WTC11 (cell line): ENCODE data around the gene SMAD3. TPM values are rescaled to one million over a fixed set of nuclear protein-coding genes. Genes with fewer than 3 reads are reported as not detected.

Experiments
- ATAC-seq: fragments of 200-7000 bp; cut with Tn5 transposase; 2 replicates; pipeline ENCODE4 v1.10.0; 2021; ENCODE audit warnings: mild to moderate bottlenecking, moderate library complexity
- CTCF ChIA-PET: fragments of 300-600 bp; sonication (Branson Sonifier 250); formaldehyde crosslinking; loops from one replicate; lab custom pipeline; 2021; ENCODE audit warnings: antibody characterized with exemption; lab: Charles Lee
- POLR2A ChIA-PET: fragments of 350-600 bp; sonication (Branson Sonifier 250); formaldehyde crosslinking; loops from one replicate; lab custom pipeline; 2021; ENCODE audit warnings: antibody characterized with exemption; lab: Charles Lee
- DNase-seq: peaks from one replicate; pipeline ENCODE4 v3.0.0; 2021; ENCODE audit warnings: low spot score
- H3K27ac Mint-ChIP-seq: 2 replicates; pipeline ENCODE4 v1.8.0; 2021; ENCODE audit warnings: mixed read lengths
- H3K27me3 Mint-ChIP-seq: 2 replicates; pipeline ENCODE4 v1.8.0; 2021; ENCODE audit warnings: low read depth, mild to moderate bottlenecking, moderate library complexity, mixed read lengths
- H3K36me3 Mint-ChIP-seq: 2 replicates; pipeline ENCODE4 v1.8.0; 2021; ENCODE audit warnings: mixed read lengths
- H3K4me1 Mint-ChIP-seq: 2 replicates; pipeline ENCODE4 v1.8.0; 2022; ENCODE audit warnings: mixed read lengths
- H3K4me3 Mint-ChIP-seq: 2 replicates; pipeline ENCODE4 v1.8.0; 2021; ENCODE audit warnings: mild to moderate bottlenecking, moderate library complexity, mixed read lengths
- H3K9me3 Mint-ChIP-seq: 2 replicates; pipeline ENCODE4 v1.8.0; 2021; ENCODE audit warnings: mixed read lengths
- E2F5 ChIP-seq: sonication (generic); formaldehyde crosslinking; IDR thresholded peaks from 2 replicates; pipeline ENCODE4 v1.8.1; 2022; ENCODE audit warnings: mild to moderate bottlenecking, moderate library complexity, missing genetic modification reagents
- FOXP4 ChIP-seq: sonication (generic); formaldehyde crosslinking; IDR thresholded peaks from 2 replicates; pipeline ENCODE4 v1.8.0; 2022; ENCODE audit warnings: mild to moderate bottlenecking, missing genetic modification reagents
- JUN ChIP-seq: sonication (generic); formaldehyde crosslinking; IDR thresholded peaks from 2 replicates; pipeline ENCODE4 v1.8.0; 2023; ENCODE audit warnings: mild to moderate bottlenecking, missing genetic modification reagents
- KAT7 ChIP-seq: sonication (generic); formaldehyde crosslinking; IDR thresholded peaks from 2 replicates; pipeline ENCODE4 v1.8.1; 2023; ENCODE audit warnings: missing genetic modification reagents, mild to moderate bottlenecking, borderline replicate concordance
- MYBL2 ChIP-seq: sonication (generic); formaldehyde crosslinking; IDR thresholded peaks from 2 replicates; pipeline ENCODE4 v1.8.1; 2023; ENCODE audit warnings: mild to moderate bottlenecking, moderate library complexity, missing genetic modification reagents
- NFATC4 ChIP-seq: fragments of 250-450 bp; sonication (Bioruptor Pico); IDR thresholded peaks from 2 replicates; pipeline ENCODE4 v1.9.0; 2021; ENCODE audit warnings: mild to moderate bottlenecking
- NR2C2 ChIP-seq: sonication (generic); formaldehyde crosslinking; IDR thresholded peaks from 2 replicates; pipeline ENCODE4 v1.8.0; 2022; ENCODE audit warnings: mild to moderate bottlenecking, missing genetic modification reagents
- NR3C1 ChIP-seq: sonication (generic); formaldehyde crosslinking; conservative IDR thresholded peaks from 2 replicates; pipeline ENCODE4 v1.8.1; 2023; ENCODE audit warnings: low read depth, mild to moderate bottlenecking, missing genetic modification reagents
- OVOL2 ChIP-seq: fragments of 250-450 bp; sonication (Bioruptor Pico); IDR thresholded peaks from 2 replicates; pipeline ENCODE4 v1.9.0; 2021; ENCODE audit warnings: mild to moderate bottlenecking, borderline replicate concordance
- PREB ChIP-seq: sonication (generic); formaldehyde crosslinking; IDR thresholded peaks from 2 replicates; pipeline ENCODE4 v1.8.1; 2022; ENCODE audit warnings: mild to moderate bottlenecking, missing genetic modification reagents, moderate library complexity, borderline replicate concordance
- SOX15 ChIP-seq: fragments of 250-450 bp; sonication (Bioruptor Pico); IDR thresholded peaks from 2 replicates; pipeline ENCODE4 v1.9.0; 2021; ENCODE audit warnings: mild to moderate bottlenecking
- ZNF219 ChIP-seq: sonication (generic); formaldehyde crosslinking; IDR thresholded peaks from 2 replicates; pipeline ENCODE4 v1.8.0; 2023; ENCODE audit warnings: missing genetic modification reagents, mild to moderate bottlenecking, borderline replicate concordance
- ZNF263 ChIP-seq: sonication (generic); formaldehyde crosslinking; IDR thresholded peaks from 2 replicates; pipeline ENCODE4 v1.8.1; 2022; ENCODE audit warnings: low read depth, mild to moderate bottlenecking, moderate library complexity, missing genetic modification reagents
- ZNF423 ChIP-seq: fragments of 250-450 bp; sonication (Bioruptor Pico); IDR thresholded peaks from 2 replicates; pipeline ENCODE4 v2.1.2; 2022; ENCODE audit warnings: mild to moderate bottlenecking, moderate library complexity
- ZNF425 ChIP-seq: fragments of 250-450 bp; sonication (Bioruptor Pico); conservative IDR thresholded peaks from 2 replicates; pipeline ENCODE4 v1.9.0; 2021; ENCODE audit warnings: mild to moderate bottlenecking
- ZNF671 ChIP-seq: fragments of 250-450 bp; sonication (Bioruptor Pico); IDR thresholded peaks from 2 replicates; pipeline ENCODE4 v1.8.0; 2021; ENCODE audit warnings: mild to moderate bottlenecking
- total RNA-seq: library from RNA; stranded (reverse); gene quantifications from 3 replicates; pipeline ENCODE4 v1.2.3, GENCODE V29; 2021
- TF ChIP-seq, protein P1 (sequence below): fragments of 250-450 bp; sonication (Bioruptor Pico); IDR thresholded peaks from 2 replicates; pipeline ENCODE4 v2.1.2; 2022; ENCODE audit warnings: mild to moderate bottlenecking, moderate library complexity
- TF ChIP-seq, protein P2 (sequence below): sonication (generic); formaldehyde crosslinking; IDR thresholded peaks from 2 replicates; pipeline ENCODE4 v1.8.1; 2023; ENCODE audit warnings: mild to moderate bottlenecking, missing genetic modification reagents
- TF ChIP-seq, protein P3 (sequence below): fragments of 250-450 bp; sonication (Bioruptor Pico); IDR thresholded peaks from 2 replicates; pipeline ENCODE4 v1.9.0; 2021; ENCODE audit warnings: mild to moderate bottlenecking

The SMAD3 gene
- total RNA-seq, 1 experiment from 2014 or later: 34.6 TPM

DNA sequence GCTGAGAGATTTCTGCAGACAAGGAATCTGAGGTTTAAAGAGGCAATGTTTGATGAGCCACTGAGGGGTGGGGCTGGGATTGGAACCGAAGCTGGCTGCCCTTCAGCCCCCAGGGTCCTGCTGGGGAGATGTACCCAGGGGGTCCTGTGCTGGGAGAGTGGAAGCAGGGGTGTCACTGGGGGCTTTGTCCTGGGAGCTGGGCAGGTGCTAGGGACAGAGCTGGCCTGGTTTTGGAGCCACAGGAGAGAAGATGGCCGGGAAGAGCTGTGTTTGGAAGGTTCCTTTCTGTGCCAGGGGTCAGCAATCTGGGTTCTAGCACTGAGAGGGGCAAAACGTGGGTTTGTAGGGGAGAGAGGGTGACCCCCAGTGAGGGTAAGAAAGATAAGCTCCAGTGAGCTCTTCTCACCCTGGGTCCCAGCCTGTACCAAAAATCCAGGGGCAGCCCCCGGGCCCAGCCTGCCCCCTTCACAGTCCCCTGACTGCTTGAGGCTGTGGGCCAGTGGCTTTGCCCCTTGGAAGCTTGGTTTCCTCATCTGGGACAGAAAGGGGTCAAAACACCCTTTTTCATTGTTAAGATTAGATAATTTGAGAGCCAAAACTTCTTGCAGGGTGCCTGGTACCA, 69.6 kb downstream of the SMAD3 start (continued):
- no peak for TF ChIP-seq ZNF425

DNA sequence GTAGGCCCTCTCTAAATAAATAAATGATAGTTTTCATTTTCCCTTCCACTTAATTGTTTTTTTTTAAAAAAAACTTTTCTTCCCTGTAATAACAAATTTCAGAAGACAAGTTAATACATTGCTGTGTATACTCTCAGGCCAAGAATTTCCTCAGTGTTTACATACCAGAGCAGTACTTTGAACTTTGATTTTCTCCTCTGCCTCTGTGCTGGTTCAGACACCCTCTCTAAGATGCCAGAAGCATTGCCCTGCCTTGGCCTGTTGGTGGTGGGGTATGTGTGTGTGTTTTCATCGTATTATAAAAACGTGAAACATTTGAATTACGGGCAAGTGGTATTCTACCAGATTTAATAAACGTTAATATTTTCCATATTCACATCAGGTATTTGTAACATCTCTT, 70.1 kb downstream of the SMAD3 start:
- CTCF ChIA-PET: interaction anchor here (1.5 kb wide), 1 partner anchor 30 kb away, joined by 8 read pairs; no protein-coding TSS in a partner anchor
- DNase-seq: no peak
- ATAC-seq: no peak
- POLR2A ChIA-PET: no interaction called here
- H3K36me3 Mint-ChIP-seq: no peaks in the 10 kb centered on the region
- no peaks in the 10 kb centered on the region for H3K27me3 Mint-ChIP-seq
- H3K4me3 Mint-ChIP-seq: no peak overlapping the region
- TF ChIP-seq E2F5 (CRISPR knock-in tag): no peak
- no peak for TF ChIP-seq NR2C2
- no peak for TF ChIP-seq NR3C1 (CRISPR knock-in tag)
- TF ChIP-seq JUN (CRISPR knock-in tag): no peak
- no peak for TF ChIP-seq ZNF423 (CRISPR knock-in tag)
- TF ChIP-seq, protein P1, sequence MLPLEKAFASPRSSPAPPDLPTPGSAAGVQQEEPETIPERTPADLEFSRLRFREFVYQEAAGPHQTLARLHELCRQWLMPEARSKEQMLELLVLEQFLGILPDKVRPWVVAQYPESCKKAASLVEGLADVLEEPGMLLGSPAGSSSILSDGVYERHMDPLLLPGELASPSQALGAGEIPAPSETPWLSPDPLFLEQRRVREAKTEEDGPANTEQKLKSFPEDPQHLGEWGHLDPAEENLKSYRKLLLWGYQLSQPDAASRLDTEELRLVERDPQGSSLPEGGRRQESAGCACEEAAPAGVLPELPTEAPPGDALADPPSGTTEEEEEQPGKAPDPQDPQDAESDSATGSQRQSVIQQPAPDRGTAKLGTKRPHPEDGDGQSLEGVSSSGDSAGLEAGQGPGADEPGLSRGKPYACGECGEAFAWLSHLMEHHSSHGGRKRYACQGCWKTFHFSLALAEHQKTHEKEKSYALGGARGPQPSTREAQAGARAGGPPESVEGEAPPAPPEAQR (CRISPR knock-in tag): no peak
- TF ChIP-seq MYBL2 (CRISPR knock-in tag): no peak
- no peak for TF ChIP-seq OVOL2 (CRISPR knock-in tag)
- no peak for TF ChIP-seq ZNF219 (CRISPR knock-in tag)
- TF ChIP-seq, protein P2, sequence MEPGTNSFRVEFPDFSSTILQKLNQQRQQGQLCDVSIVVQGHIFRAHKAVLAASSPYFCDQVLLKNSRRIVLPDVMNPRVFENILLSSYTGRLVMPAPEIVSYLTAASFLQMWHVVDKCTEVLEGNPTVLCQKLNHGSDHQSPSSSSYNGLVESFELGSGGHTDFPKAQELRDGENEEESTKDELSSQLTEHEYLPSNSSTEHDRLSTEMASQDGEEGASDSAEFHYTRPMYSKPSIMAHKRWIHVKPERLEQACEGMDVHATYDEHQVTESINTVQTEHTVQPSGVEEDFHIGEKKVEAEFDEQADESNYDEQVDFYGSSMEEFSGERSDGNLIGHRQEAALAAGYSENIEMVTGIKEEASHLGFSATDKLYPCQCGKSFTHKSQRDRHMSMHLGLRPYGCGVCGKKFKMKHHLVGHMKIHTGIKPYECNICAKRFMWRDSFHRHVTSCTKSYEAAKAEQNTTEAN (CRISPR knock-in tag): no peak
- TF ChIP-seq ZNF263: no peak
- TF ChIP-seq ZNF671 (CRISPR knock-in tag): no peak
- TF ChIP-seq, protein P3, sequence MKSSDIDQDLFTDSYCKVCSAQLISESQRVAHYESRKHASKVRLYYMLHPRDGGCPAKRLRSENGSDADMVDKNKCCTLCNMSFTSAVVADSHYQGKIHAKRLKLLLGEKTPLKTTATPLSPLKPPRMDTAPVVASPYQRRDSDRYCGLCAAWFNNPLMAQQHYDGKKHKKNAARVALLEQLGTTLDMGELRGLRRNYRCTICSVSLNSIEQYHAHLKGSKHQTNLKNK (CRISPR knock-in tag): no peak
- no peak for TF ChIP-seq NFATC4 (CRISPR knock-in tag)
- no peak for TF ChIP-seq SOX15 (CRISPR knock-in tag)
- TF ChIP-seq KAT7 (CRISPR knock-in tag): no peak
- TF ChIP-seq PREB (CRISPR knock-in tag): no peak
- TF ChIP-seq FOXP4: no peak
- H3K4me1 Mint-ChIP-seq: peaks cover 82% of the 10 kb centered on the region
- H3K27ac Mint-ChIP-seq: no peak overlapping the region
- H3K9me3 Mint-ChIP-seq: no peaks in the 10 kb centered on the region
